Measurements from ENCODE around the gene SEL1L2.

Gene SEL1L2

DNA sequence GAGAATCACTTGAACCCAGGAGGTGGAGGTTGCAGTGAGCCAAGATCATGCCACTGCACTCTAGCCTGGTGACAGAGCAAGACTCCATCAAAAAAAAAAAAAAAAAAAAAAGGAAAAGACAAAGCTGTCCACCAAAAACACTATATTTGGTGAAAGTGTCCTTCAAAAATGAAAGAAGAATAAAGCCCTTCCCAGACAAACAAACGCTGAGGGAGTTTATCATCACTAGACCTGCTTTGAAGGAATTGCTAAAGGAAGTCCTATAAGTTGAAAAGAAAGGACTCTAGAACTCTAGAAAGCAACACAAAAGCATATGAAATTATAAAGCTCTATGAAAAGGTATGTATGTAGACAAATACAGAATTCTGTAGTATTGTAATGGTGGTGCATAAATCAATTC, 98.8 kb downstream of the SEL1L2 start:
- no peak overlapping the region for H3K27ac ChIP-seq
- TF ChIP-seq, protein P1, sequence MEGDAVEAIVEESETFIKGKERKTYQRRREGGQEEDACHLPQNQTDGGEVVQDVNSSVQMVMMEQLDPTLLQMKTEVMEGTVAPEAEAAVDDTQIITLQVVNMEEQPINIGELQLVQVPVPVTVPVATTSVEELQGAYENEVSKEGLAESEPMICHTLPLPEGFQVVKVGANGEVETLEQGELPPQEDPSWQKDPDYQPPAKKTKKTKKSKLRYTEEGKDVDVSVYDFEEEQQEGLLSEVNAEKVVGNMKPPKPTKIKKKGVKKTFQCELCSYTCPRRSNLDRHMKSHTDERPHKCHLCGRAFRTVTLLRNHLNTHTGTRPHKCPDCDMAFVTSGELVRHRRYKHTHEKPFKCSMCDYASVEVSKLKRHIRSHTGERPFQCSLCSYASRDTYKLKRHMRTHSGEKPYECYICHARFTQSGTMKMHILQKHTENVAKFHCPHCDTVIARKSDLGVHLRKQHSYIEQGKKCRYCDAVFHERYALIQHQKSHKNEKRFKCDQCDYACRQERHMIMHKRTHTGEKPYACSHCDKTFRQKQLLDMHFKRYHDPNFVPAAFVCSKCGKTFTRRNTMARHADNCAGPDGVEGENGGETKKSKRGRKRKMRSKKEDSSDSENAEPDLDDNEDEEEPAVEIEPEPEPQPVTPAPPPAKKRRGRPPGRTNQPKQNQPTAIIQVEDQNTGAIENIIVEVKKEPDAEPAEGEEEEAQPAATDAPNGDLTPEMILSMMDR (IDR thresholded peaks at IDR 0.05), result no peak
- no peak for DNase-seq (ENCODE audit: low spot score)
- no peak overlapping the region for H3K4me3 ChIP-seq

DNA sequence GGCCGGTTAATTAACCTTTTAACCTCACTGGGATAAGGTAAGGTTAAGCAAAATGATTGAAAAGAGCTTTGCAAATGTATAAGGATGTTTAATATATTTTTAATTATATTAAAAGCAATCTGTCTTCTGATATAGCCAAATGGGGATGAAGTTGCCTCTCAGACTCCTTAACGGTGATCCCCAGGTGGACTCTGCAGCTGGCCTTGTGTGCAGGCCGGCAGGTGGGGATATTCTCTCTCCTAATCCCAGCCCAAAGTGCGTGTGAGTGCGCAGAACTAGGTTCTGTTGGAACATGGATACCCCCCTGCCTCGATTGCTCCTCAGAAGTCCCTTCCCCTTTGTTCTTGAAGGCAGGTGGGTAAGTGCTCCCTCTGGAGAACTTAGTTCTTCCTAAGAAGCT, 105.6 kb downstream of the SEL1L2 start:
- DNase-seq (ENCODE audit: low spot score), result no peak
- H3K27ac ChIP-seq, result no peak overlapping the region
- H3K4me3 ChIP-seq, result no peak overlapping the region
- TF ChIP-seq, protein P1 (IDR thresholded peaks at IDR 0.05), result no peak

DNA sequence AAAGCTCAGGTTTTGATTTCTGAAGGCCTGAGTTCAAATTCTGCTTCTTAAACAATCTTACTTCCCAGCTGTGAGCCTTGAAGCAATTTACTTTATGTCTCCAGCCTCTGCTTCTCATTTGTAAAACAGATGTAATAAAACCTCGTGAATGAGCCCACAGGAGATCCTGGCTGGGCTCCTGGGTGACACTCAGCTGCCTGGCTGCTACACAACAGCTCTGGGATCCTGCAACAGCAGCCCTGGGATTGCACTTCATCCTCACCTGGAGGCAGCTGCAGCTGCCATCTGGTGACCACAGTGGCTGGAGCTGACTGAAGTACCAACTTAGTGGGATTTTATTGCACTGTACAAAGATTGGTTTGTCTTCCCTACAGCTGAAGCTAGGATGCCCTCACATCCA, 107.0 kb downstream of the SEL1L2 start:
- Histone ChIP-seq H3K27ac (no peak overlapping the region), H3K4me3 (no peak overlapping the region)
- no peak for DNase-seq (ENCODE audit: low spot score)
- TF ChIP-seq, protein P1 (IDR thresholded peaks at IDR 0.05), result no peak

DNA sequence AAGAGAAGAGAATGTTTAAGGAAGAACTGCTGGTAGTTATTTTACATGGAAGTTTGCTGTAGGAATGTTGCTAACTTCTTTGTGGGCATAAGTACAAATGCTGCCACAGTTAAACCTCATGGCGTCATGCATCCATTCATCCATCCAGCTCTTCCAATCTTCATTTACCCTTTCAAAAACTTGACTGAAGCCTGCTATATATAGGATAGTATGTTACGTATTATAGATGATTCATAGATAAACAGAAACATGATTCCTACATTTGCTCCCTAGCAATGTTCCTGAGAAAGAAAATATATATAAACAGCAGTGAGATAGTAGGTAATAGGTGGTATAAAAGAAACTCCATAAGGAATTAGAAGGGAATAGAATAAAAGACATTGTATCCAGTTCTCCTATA, 111.8 kb downstream of the SEL1L2 start:
- TF ChIP-seq, protein P1 (IDR thresholded peaks at IDR 0.05), result no peak
- H3K4me3 ChIP-seq, result no peak overlapping the region
- no peak overlapping the region for H3K27ac ChIP-seq

DNA sequence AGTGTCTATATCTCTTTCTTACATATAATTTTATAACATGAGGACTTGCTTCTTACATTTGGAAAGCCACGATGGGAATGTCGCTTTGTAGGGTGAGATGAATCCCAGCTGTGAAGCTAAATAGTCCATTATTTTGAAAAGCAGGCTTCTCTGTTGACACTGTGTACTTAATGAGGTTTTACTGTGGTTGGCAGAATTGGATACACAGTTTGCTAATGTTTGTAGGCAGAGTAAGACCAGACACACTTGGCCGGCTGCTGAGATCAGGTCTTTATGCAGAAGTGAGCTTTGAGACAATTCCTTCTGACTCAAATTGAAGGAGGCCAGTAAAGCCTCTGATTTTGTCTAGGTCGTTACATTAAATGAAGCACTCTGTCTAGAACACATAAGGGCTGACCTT, 112.6 kb downstream of the SEL1L2 start:
- Histone ChIP-seq H3K27ac (no peak overlapping the region), H3K4me3 (no peak overlapping the region)
- DNase-seq (ENCODE audit: low spot score), result no peak
- TF ChIP-seq, protein P1 (IDR thresholded peaks at IDR 0.05), result no peak

More for the DNA sequence above, 111.8 kb downstream of the SEL1L2 start:
- no peak for DNase-seq (ENCODE audit: low spot score)

DNA sequence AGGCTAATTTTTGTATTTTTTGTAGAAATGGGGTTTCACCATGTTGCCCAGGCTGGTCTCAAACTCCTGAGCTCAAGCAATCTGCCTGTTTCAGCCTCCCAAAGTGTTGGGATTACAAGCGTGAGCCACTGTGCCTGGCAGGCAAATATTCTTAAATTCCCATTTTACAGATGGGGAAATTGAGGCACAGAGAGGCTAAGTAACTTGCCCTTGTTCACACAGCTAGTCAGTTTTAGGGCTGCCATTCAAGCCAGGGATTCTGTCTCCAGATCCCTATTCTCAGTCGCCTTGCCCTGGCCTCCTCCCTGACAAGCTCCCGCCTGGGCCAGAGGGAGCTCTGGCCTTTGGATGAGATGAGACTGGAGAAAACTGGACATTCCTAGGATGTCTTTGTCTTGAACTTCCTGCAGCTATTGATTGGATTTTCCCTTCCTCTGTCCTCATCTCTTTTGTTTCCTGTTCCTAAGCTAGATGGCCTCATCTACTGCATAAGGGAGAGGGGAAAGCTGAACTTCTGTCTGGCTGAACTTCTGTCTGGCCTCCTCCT, 115.1 kb downstream of the SEL1L2 start:
- Histone ChIP-seq H3K27ac (no peak overlapping the region), H3K4me3 (no peak overlapping the region)
- no peak for DNase-seq (ENCODE audit: low spot score)
- TF ChIP-seq, protein P1 (IDR thresholded peaks at IDR 0.05), result no peak

DNA sequence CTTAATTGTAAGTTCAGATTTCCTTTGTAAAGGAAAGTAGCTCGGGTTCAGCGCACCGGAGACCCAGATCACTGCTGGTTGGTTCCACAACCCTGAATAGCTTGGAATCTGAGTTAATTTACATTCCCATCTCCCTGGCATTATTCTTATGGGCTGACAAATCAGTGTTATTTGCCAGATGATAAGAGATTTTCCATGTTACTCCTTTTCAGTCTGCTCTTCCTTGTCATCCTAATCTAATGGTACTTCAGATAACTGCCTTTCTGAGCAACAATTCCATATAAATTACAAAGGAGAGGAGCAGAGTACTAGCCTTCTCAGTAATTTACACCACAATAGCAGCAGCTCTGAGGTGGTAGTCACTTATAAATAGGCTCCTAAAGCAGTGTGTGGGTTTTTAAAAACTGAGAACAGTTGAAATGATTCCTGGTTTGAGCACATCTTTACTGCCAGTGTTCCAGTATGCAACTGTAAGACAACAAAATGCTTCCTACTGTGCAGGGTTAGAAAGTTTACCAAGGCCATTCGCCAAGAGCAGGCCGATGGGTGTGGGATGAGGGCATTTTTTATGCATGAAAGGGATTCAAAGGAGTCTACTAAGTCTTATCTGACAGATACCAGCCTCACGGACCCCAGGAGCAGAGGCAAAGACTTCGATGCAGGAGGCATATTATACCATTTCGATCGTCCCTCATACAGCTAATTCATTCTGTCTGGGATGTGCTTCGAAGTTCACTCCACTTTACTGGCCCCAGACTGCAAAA, 115.8 kb downstream of the SEL1L2 start:
- Histone ChIP-seq H3K27ac (no peak overlapping the region), H3K4me3 (no peak overlapping the region)
- DNase-seq (ENCODE audit: low spot score), result no peak
- TF ChIP-seq, protein P1 (IDR thresholded peaks at IDR 0.05), result no peak

All from coronary artery (tissue), 2 donors.